BJ (cell line): Measurements from ENCODE around the gene CDC6. TPM values are rescaled to one million over a fixed set of nuclear protein-coding genes. Genes with fewer than 3 reads are reported as not detected.

Experiments used
- CTCF ChIA-PET: fragments of 350-600 bp; formaldehyde crosslinking; extraction: SDS; loops from one replicate; lab custom pipeline; 2021; ENCODE audit warnings: antibody characterized with exemption, inconsistent platforms; lab: Yijun Ruan, JAX
- POLR2A ChIA-PET: fragments of 300-600 bp; sonication (Branson Sonifier 250); formaldehyde crosslinking; extraction: SDS; loops from one replicate; lab custom pipeline; 2021; ENCODE audit warnings: antibody characterized with exemption; lab: Charles Lee
- DNase-seq: peaks from one replicate; pipeline ENCODE4 v3.0.0-alpha.2; 2011; ENCODE audit warnings: low read depth
- H3K27me3 ChIP-seq: 2 replicates; pipeline ENCODE4 v1.6.0; 2011; ENCODE audit warnings: low read length; ENCODE audit not compliant: control insufficient read depth, insufficient read depth
- H3K36me3 ChIP-seq: 2 replicates; pipeline ENCODE4 v1.5.1; 2011; ENCODE audit warnings: low read length; ENCODE audit not compliant: control insufficient read depth, insufficient read depth
- H3K4me3 ChIP-seq: 2 replicates; pipeline ENCODE4 v1.5.1; 2011; ENCODE audit warnings: low read depth, mild to moderate bottlenecking, control low read depth, low read length
- polyA plus RNA-seq: library from polyadenylated mRNA; depleted of rRNA; stranded (reverse); fragments of >200 nt; gene quantifications from 2 replicates; pipeline ENCODE4 v1.2.3, GENCODE V29; 2011
- TF ChIP-seq, protein P1 (sequence below): IDR thresholded peaks from 2 replicates; pipeline ENCODE4 v1.5.1; 2011; ENCODE audit warnings: low read depth, mild to moderate bottlenecking, control low read depth, inconsistent platforms, low read length, moderate library complexity; ENCODE audit not compliant: insufficient read depth

Gene CDC6
- polyA plus RNA-seq, 1 experiment, result 5.6 TPM

DNA sequence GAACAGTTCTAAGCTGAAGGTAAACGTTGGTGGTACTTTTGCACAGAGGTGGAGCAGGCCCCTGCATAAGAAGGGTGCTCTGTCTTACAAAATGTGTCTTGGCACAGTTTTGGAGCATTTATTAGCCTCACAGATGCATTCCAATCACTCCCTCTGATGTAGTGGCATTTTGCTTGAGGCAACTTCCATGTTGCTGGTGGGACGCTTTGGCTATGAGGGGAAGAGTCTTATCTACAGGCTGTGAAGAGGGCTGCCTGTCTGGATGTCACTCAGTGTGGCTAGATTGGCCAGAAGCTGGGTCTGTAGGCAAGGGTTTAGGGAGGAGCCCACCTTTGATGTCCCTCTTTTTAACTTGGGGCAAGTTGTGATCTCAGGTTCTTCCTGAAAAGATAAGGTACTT is 18.7 kb downstream of the CDC6 start:
- ChIA-PET POLR2A (interaction anchor here (1.2 kb wide), 1 partner anchor 13 kb away, joined by 7 read pairs; no protein-coding TSS in a partner anchor), CTCF (interaction anchor here (0.9 to 30.6 kb wide), 3 partner anchors 12 to 250 kb away, joined by 3 to 762 read pairs (median 115); partner anchors contain the start of gene GJD3)
- no peaks in the 10 kb centered on the region for H3K27me3 ChIP-seq
- H3K4me3 ChIP-seq, result no peak overlapping the region
- H3K36me3 ChIP-seq, result no peaks in the 10 kb centered on the region
- DNase-seq, result no peak
- TF ChIP-seq, protein P1, sequence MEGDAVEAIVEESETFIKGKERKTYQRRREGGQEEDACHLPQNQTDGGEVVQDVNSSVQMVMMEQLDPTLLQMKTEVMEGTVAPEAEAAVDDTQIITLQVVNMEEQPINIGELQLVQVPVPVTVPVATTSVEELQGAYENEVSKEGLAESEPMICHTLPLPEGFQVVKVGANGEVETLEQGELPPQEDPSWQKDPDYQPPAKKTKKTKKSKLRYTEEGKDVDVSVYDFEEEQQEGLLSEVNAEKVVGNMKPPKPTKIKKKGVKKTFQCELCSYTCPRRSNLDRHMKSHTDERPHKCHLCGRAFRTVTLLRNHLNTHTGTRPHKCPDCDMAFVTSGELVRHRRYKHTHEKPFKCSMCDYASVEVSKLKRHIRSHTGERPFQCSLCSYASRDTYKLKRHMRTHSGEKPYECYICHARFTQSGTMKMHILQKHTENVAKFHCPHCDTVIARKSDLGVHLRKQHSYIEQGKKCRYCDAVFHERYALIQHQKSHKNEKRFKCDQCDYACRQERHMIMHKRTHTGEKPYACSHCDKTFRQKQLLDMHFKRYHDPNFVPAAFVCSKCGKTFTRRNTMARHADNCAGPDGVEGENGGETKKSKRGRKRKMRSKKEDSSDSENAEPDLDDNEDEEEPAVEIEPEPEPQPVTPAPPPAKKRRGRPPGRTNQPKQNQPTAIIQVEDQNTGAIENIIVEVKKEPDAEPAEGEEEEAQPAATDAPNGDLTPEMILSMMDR, result no peak

DNA sequence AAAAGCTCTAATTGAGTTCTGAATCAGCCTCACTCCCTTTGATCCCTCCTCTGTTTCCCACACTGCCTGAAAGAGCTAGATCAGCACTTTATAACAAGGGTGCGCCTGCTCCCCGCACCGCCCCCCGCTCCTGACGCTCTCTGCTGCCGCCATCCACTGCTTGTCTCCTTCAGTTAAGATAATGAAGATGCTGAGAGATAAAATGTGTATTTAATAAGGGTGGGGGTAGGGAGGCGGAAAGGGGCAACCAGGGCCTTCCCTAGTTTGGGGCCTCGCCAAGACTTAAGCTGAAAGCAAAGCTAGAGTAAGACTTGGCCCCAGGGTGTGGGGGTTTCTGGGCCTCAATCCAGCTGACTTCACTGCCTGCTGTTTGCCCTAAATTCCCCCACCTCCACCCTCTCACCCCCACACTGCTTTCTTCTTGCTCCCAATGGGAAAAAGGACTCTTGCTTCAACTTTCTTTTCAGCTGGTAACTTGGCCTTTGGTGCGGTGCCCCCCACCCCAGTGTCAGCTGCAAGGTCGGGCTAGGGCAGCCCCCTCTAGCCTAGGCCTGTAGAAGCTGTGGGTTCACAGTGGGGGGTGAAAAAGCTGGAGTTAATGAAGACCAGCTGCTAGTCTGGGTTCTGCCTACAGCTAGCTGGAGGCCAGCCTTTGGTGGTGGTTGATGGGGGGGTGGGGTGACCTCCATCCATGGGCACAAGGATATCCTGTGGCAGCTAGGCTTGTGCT is 19.5 kb downstream of the CDC6 start:
- no peaks in the 10 kb centered on the region for H3K27me3 ChIP-seq
- no peak for DNase-seq
- ChIA-PET POLR2A (interaction anchor here (0.6 to 1.2 kb wide), 4 partner anchors 12 to 247 kb away, joined by 3 to 7 read pairs (median 4); no protein-coding TSS in a partner anchor), CTCF (interaction anchor here (0.7 to 30.6 kb wide), 12 partner anchors 12 to 260 kb away, joined by 3 to 762 read pairs (median 3); partner anchors contain the start of gene GJD3)
- H3K4me3 ChIP-seq, result no peak overlapping the region
- TF ChIP-seq, protein P1, result no peak
- no peaks in the 10 kb centered on the region for H3K36me3 ChIP-seq

DNA sequence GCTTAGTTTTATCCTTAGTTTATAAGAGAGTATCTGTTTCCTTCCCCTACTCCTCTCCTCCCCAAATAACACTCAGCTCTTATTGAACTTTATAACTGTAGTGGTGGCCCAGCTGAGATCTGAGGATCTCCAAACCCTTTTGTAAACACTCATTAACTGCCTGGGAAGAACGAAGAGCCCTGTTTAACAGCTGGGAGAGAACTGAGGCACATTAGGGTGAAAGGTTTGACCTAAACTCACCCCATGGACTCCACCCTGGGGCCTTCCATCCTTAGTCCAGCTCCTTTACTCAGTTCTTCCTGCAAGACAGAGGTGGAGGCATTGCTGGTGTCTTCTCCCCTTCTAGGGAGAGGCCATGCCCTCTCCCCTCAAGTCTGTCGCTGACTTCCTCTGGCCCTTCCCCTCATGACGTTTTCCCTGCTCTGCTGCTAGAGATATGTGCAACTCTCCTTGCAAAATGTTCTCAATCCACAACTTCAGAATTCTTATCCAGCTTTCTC is 20.1 kb downstream of the CDC6 start:
- no peak overlapping the region for H3K4me3 ChIP-seq
- TF ChIP-seq, protein P1, result no peak

DNA sequence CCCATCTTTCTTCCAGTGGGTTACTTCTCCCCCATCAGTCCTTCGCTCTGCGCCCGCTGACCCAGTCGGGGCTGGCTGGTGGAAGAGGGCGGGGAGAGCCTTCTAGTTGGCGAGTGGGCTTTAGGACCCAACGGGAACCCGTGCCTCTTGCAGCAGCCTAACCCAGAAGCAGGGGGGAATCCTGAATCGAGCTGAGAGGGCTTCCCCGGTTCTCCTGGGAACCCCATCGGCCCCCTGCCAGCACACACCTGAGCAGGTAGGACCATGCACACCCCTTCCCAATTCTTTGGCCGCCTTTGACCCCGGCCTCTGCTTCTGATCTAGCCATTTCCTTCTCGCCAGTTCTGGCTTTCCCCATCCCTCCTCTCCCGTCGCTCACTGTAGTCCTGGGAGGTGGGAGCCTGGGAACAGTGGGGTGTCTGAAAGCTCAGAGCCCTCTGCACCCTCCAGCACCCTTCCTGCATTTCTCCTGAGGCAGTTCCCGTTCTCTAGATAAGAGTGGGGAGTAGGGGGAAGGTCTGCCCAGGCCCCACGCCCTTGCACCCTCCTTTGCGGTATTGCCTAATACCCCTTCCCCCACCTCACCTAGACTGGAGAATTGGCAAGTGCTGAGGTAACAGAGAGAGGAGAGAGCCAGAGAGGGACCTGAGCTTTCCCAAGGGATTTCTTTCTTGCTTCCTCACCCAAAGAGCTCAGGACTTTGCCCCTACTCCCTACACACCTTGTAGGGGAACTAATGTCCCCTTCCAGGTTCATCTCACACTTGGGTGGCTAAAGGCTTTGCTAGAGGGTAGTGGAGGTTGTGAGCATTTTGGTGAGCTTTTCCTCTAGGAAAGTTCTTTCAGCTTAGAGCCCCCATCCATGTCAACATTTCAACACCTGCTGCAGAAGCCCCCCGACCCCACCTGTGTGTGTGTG is 21.6 kb downstream of the CDC6 start, which contains the start of gene RARA:
TSS of gene RARA (plus strand) at position 150 of the 918 bp plus-strand sequence. CDS start 22,039 bp downstream, outside the sequence.
- ChIA-PET POLR2A (no interaction called here), CTCF (interaction anchor here (1.2 to 30.6 kb wide), 3 partner anchors 9 to 167 kb away, joined by 4 to 762 read pairs (median 115); partner anchors contain the start of gene GJD3)
- DNase-seq, result no peak
- Histone ChIP-seq H3K27me3 (no peaks in the 10 kb centered on the region), H3K36me3 (no peaks in the 10 kb centered on the region), H3K4me3 (peak within 1 kb of the TSS; percentile 31)
- TF ChIP-seq, protein P1, result no peak

More for the DNA sequence above, 20.1 kb downstream of the CDC6 start:
- Histone ChIP-seq H3K27me3 (no peaks in the 10 kb centered on the region), H3K36me3 (no peaks in the 10 kb centered on the region)
- POLR2A ChIA-PET, result interaction anchor here (0.6 to 1.2 kb wide), 4 partner anchors 12 to 246 kb away, joined by 3 to 7 read pairs (median 4); no protein-coding TSS in a partner anchor
- CTCF ChIA-PET, result interaction anchor here (0.7 to 30.6 kb wide), 10 partner anchors 11 to 259 kb away, joined by 3 to 762 read pairs (median 4); partner anchors contain the start of gene GJD3
- no peak for DNase-seq
